WTC11 (cell line): ENCODE measurements around the gene MAP2K1. TPM values are rescaled to one million over a fixed set of nuclear protein-coding genes. Genes with fewer than 3 reads are reported as not detected.

ENCODE experiments used
- ATAC-seq: fragments of 200-7000 bp; cut with Tn5 transposase; 2 replicates; pipeline ENCODE4 v1.10.0; 2021; ENCODE audit warnings: mild to moderate bottlenecking, moderate library complexity
- Bru-seq: library from RNA; stranded (reverse); fragments of 400-500 nt; gene quantifications from one replicate; lab custom pipeline; 2021; lab: Mats Ljungman, UMichigan
- CTCF ChIA-PET: fragments of 300-600 bp; sonication (Branson Sonifier 250); formaldehyde crosslinking; loops from one replicate; lab custom pipeline; 2021; ENCODE audit warnings: antibody characterized with exemption; lab: Charles Lee
- POLR2A ChIA-PET: fragments of 350-600 bp; sonication (Branson Sonifier 250); formaldehyde crosslinking; loops from one replicate; lab custom pipeline; 2021; ENCODE audit warnings: antibody characterized with exemption; lab: Charles Lee
- DNase-seq: peaks from one replicate; pipeline ENCODE4 v3.0.0; 2021; ENCODE audit warnings: low spot score
- H3K27ac Mint-ChIP-seq: 2 replicates; pipeline ENCODE4 v1.8.0; 2021; ENCODE audit warnings: mixed read lengths
- H3K27me3 Mint-ChIP-seq: 2 replicates; pipeline ENCODE4 v1.8.0; 2021; ENCODE audit warnings: low read depth, mild to moderate bottlenecking, moderate library complexity, mixed read lengths
- H3K36me3 Mint-ChIP-seq: 2 replicates; pipeline ENCODE4 v1.8.0; 2021; ENCODE audit warnings: mixed read lengths
- H3K4me1 Mint-ChIP-seq: 2 replicates; pipeline ENCODE4 v1.8.0; 2022; ENCODE audit warnings: mixed read lengths
- H3K4me3 Mint-ChIP-seq: 2 replicates; pipeline ENCODE4 v1.8.0; 2021; ENCODE audit warnings: mild to moderate bottlenecking, moderate library complexity, mixed read lengths
- H3K9me3 Mint-ChIP-seq: 2 replicates; pipeline ENCODE4 v1.8.0; 2021; ENCODE audit warnings: mixed read lengths
- AFF4 ChIP-seq: sonication (generic); formaldehyde crosslinking; IDR thresholded peaks from 2 replicates; pipeline ENCODE4 v1.8.1; 2023; ENCODE audit warnings: mild to moderate bottlenecking, missing genetic modification reagents, borderline replicate concordance
- CBFB ChIP-seq: sonication (generic); formaldehyde crosslinking; IDR thresholded peaks from 2 replicates; pipeline ENCODE4 v1.8.1; 2022; ENCODE audit warnings: mild to moderate bottlenecking, low read depth, missing genetic modification reagents
- CDX4 ChIP-seq: fragments of 250-450 bp; sonication (Bioruptor Pico); IDR thresholded peaks from 2 replicates; pipeline ENCODE4 v1.9.0; 2021; ENCODE audit warnings: moderate library complexity, mild to moderate bottlenecking, inconsistent platforms, borderline replicate concordance
- E2F1 ChIP-seq: sonication (generic); formaldehyde crosslinking; IDR thresholded peaks from 2 replicates; pipeline ENCODE4 v1.8.0; 2022; ENCODE audit warnings: mild to moderate bottlenecking, missing genetic modification reagents
- ETV6 ChIP-seq: sonication (generic); formaldehyde crosslinking; IDR thresholded peaks from 2 replicates; pipeline ENCODE4 v1.8.1; 2022; ENCODE audit warnings: mild to moderate bottlenecking, missing genetic modification reagents
- FOXP1 ChIP-seq: sonication (generic); formaldehyde crosslinking; IDR thresholded peaks from 2 replicates; pipeline ENCODE4 v1.8.0; 2022; ENCODE audit warnings: missing genetic modification reagents, mild to moderate bottlenecking, moderate library complexity, borderline replicate concordance
- NR2C2 ChIP-seq: sonication (generic); formaldehyde crosslinking; IDR thresholded peaks from 2 replicates; pipeline ENCODE4 v1.8.0; 2022; ENCODE audit warnings: mild to moderate bottlenecking, missing genetic modification reagents
- SMAD3 ChIP-seq: sonication (generic); formaldehyde crosslinking; IDR thresholded peaks from 2 replicates; pipeline ENCODE4 v1.8.0; 2022; ENCODE audit warnings: missing genetic modification reagents, mild to moderate bottlenecking, borderline replicate concordance
- SP1 ChIP-seq: sonication (generic); formaldehyde crosslinking; conservative IDR thresholded peaks from 2 replicates; pipeline ENCODE4 v1.8.1; 2022; ENCODE audit warnings: missing genetic modification reagents
- ZNF263 ChIP-seq: sonication (generic); formaldehyde crosslinking; IDR thresholded peaks from 2 replicates; pipeline ENCODE4 v1.8.1; 2022; ENCODE audit warnings: low read depth, mild to moderate bottlenecking, moderate library complexity, missing genetic modification reagents
- ZNF281 ChIP-seq: sonication (generic); formaldehyde crosslinking; IDR thresholded peaks from 2 replicates; pipeline ENCODE4 v1.8.0; 2023; ENCODE audit warnings: mild to moderate bottlenecking, missing genetic modification reagents
- long read RNA-seq, 3 experiments: library from RNA in 1 of 3; library from capped mRNA in 1 of 3; library from polyadenylated mRNA in 1 of 3; unstranded in 2 of 3; stranded (forward) in 1 of 3; transcript quantifications; one replicate each; pipeline ENCODE4 v2.0.0, GENCODE V29; 2021
- total RNA-seq: library from RNA; stranded (reverse); gene quantifications from 3 replicates; pipeline ENCODE4 v1.2.3, GENCODE V29; 2021
- TF ChIP-seq, protein P1 (sequence below): sonication (generic); formaldehyde crosslinking; IDR thresholded peaks from 2 replicates; pipeline ENCODE4 v1.8.1; 2022; ENCODE audit warnings: mild to moderate bottlenecking, missing genetic modification reagents, moderate library complexity, borderline replicate concordance
- TF ChIP-seq, protein P2 (sequence below): sonication (generic); formaldehyde crosslinking; IDR thresholded peaks from 2 replicates; pipeline ENCODE4 v1.8.1; 2023; ENCODE audit warnings: mild to moderate bottlenecking, missing genetic modification reagents, moderate library complexity
- TF ChIP-seq, protein P3 (sequence below): fragments of 250-450 bp; sonication (Bioruptor Pico); conservative IDR thresholded peaks from 2 replicates; pipeline ENCODE4 v1.9.0; 2021; ENCODE audit warnings: mild to moderate bottlenecking
- TF ChIP-seq, protein P4 (sequence below): fragments of 250-450 bp; sonication (Bioruptor Pico); IDR thresholded peaks from 2 replicates; pipeline ENCODE4 v2.1.2; 2022; ENCODE audit warnings: mild to moderate bottlenecking, moderate library complexity
- TF ChIP-seq, protein P5 (sequence below): sonication (generic); formaldehyde crosslinking; IDR thresholded peaks from 2 replicates; pipeline ENCODE4 v1.8.0; 2022; ENCODE audit warnings: mild to moderate bottlenecking, missing genetic modification reagents

Gene MAP2K1
- 89.5 to 93.0 TPM (median 90.4 TPM) in 3 replicates for total RNA-seq
- percentile 82 among the genes with signal in this experiment for Bru-seq, nascent RNA
- long read RNA-seq, experiment 1, transcript MAP2K1-201 (11 exons, 3,410 nt) = major isoform, 284 of 358 reads
- long read RNA-seq, experiment 1, partial matches to known transcripts = 24 of 358 reads
- long read RNA-seq, experiment 1, other reads (novel, unspliced or antisense) = 47 of 358 reads
- long read RNA-seq, experiment 2, transcript MAP2K1-201 (11 exons, 3,410 nt) = major isoform, 79 of 147 reads
- long read RNA-seq, experiment 2, partial matches to known transcripts = 40 of 147 reads
- long read RNA-seq, experiment 2, other reads (novel, unspliced or antisense) = 28 of 147 reads
- long read RNA-seq, experiment 3 = 0 reads

DNA sequence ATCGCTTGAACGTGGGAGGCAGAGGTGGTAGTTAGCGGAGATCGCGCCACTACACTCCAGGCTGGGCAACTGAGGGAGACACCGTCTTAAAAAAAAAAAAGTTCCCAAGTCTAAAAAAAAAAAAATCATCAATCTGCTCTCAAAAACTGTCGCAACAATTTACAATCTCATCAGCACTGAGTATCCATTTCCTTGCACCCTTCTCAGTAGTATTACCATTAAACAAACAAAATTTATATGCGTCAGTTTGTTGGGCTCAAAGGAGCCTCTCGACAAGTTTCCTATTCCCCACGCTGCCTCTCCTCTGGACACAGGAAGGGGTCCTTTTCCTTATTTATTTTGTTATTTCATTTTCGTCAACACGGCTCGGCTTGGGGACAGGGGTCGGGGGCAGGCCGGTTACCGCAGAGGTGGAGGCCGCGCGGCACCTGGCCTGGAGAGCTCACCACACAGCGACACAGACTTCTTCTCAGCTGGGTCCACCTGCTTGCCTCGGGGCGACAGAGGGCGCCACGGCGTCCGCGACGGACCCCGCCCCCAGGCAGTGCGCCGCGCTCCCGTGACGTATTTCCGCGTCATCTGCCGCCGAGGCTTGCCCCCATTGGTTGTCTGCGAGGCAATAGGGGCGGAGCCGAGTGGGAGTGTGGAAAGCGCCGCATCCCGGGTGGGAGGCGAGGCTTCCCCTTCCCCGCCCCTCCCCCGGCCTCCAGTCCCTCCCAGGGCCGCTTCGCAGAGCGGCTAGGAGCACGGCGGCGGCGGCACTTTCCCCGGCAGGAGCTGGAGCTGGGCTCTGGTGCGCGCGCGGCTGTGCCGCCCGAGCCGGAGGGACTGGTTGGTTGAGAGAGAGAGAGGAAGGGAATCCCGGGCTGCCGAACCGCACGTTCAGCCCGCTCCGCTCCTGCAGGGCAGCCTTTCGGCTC lies at the start of gene MAP2K1:
TSS of gene MAP2K1 (plus strand) at position 709 of the 920 bp plus-strand sequence. CDS start 436 bp downstream, outside the sequence.
- Mint-ChIP-seq H3K27me3 (peaks cover 3% of the 10 kb centered on the region; the same call in 1 of the 2 replicates), H3K9me3 (no peaks in the 10 kb centered on the region), H3K36me3 (peaks cover 15% of the 10 kb centered on the region), H3K4me3 (peak within 1 kb of the TSS; percentile 96), H3K27ac (peak within 1 kb of the TSS; percentile 100), H3K4me1 (peaks cover 40% of the 10 kb centered on the region)
- peak; percentile 91 for ATAC-seq
- peak; percentile 96 for DNase-seq
- ChIA-PET CTCF (interaction anchor here (0.9 to 3.6 kb wide), 13 partner anchors 8 to 470 kb away, joined by 3 to 41 read pairs (median 4); partner anchors contain the start of genes SNAPC5 and ZWILCH), POLR2A (interaction anchor here (0.6 to 1.3 kb wide), 7 partner anchors 16 to 112 kb away, joined by 3 to 7 read pairs (median 4); partner anchors contain the start of gene SNAPC5)
- TF ChIP-seq AFF4 (CRISPR knock-in tag) (no peak), SMAD3 (0 out of 2 replicates have a peak, but pooled peaks have one; percentile 15), FOXP1 (CRISPR knock-in tag) (0 out of 2 replicates have a peak, but pooled peaks have one; percentile 23), CBFB (peak; percentile 23; the same call in 1 of the 2 replicates), CDX4 (no peak), E2F1 (no peak), ETV6 (CRISPR knock-in tag) (peak; percentile 61; the same call in 1 of the 2 replicates), ZNF281 (CRISPR knock-in tag) (peak; percentile 86; the same call in 1 of the 2 replicates), ZNF263 (no peak), SP1 (CRISPR knock-in tag) (peak; percentile 100), NR2C2 (CRISPR knock-in tag) (no peak)
- TF ChIP-seq, protein P1, sequence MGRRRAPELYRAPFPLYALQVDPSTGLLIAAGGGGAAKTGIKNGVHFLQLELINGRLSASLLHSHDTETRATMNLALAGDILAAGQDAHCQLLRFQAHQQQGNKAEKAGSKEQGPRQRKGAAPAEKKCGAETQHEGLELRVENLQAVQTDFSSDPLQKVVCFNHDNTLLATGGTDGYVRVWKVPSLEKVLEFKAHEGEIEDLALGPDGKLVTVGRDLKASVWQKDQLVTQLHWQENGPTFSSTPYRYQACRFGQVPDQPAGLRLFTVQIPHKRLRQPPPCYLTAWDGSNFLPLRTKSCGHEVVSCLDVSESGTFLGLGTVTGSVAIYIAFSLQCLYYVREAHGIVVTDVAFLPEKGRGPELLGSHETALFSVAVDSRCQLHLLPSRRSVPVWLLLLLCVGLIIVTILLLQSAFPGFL = no peak
- TF ChIP-seq, protein P2, sequence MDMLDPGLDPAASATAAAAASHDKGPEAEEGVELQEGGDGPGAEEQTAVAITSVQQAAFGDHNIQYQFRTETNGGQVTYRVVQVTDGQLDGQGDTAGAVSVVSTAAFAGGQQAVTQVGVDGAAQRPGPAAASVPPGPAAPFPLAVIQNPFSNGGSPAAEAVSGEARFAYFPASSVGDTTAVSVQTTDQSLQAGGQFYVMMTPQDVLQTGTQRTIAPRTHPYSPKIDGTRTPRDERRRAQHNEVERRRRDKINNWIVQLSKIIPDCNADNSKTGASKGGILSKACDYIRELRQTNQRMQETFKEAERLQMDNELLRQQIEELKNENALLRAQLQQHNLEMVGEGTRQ (CRISPR knock-in tag) = peak; percentile 94
- TF ChIP-seq, protein P3, sequence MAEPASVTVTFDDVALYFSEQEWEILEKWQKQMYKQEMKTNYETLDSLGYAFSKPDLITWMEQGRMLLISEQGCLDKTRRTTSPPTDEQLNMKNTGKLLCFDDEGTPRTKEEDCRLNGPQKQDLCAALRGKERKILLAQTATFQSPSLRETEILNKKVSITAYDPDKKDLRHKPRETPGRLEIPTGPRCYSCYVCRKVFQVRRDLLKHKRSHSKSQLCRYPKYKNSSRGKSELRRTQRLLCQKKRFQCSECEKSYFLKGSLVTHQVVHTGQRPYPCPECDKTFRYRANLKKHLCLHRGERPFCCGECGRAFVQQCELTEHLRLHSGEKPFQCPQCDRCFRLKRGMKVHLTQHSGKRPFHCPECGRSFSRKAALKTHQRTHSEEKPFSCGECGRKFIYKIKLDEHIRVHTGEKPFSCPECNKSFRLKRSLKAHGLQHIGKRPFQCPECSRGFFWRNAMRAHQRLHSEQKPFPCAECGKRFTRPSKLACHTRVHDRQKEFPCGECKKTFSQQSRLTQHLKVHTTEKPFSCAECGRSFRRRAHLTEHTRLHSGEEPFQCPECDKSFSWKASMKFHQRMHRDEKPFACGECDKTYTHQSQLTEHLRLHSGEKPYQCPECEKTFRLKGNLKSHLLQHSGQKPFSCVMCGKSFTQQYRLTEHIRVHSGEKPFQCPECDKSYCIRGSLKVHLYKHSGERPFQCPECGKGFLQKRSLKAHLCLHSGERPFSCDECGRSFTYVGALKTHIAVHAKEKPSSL (CRISPR knock-in tag) = no peak
- TF ChIP-seq, protein P4, sequence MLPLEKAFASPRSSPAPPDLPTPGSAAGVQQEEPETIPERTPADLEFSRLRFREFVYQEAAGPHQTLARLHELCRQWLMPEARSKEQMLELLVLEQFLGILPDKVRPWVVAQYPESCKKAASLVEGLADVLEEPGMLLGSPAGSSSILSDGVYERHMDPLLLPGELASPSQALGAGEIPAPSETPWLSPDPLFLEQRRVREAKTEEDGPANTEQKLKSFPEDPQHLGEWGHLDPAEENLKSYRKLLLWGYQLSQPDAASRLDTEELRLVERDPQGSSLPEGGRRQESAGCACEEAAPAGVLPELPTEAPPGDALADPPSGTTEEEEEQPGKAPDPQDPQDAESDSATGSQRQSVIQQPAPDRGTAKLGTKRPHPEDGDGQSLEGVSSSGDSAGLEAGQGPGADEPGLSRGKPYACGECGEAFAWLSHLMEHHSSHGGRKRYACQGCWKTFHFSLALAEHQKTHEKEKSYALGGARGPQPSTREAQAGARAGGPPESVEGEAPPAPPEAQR (CRISPR knock-in tag) = no peak
- TF ChIP-seq, protein P5, sequence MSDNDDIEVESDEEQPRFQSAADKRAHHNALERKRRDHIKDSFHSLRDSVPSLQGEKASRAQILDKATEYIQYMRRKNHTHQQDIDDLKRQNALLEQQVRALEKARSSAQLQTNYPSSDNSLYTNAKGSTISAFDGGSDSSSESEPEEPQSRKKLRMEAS (CRISPR knock-in tag) = peak; percentile 91
